Measurements from ENCODE around the gene AASDH. TPM values are rescaled to one million over a fixed set of nuclear protein-coding genes. Genes with fewer than 3 reads are reported as not detected.

The AASDH gene
- 7.1 and 9.2 TPM in 2 replicates for total RNA-seq

GRCh38 chr4:56387023-56388001, at the start of gene AASDH:
Gene AASDH (minus strand): TSS chr4:56387491. CDS start chr4:56384299, 3,192 bp downstream.

GRCh38 chr4:56435140-56435926, 48.0 kb upstream of the AASDH start, which contains the start of gene PPAT:
Gene PPAT (minus strand): TSS chr4:56435615. CDS start chr4:56435477, 138 bp downstream.

Other genes starting within 250 kb of the AASDH start
- gene PPAT, start 48.1 kb upstream of the AASDH start, total RNA-seq, result 14.1 and 17.0 TPM in 2 replicates
- gene PAICS, start 48.8 kb upstream of the AASDH start, total RNA-seq, result 90.9 and 100 TPM in 2 replicates
- gene SRP72, start 80.1 kb upstream of the AASDH start, total RNA-seq, result 57.7 and 76.0 TPM in 2 replicates
- 0.07 and 0.23 TPM in 2 replicates for gene ARL9, start 118.3 kb upstream of the AASDH start, total RNA-seq

Data from airway epithelial cell (primary cell).